ENCODE data around the gene GPR108.

DNA sequence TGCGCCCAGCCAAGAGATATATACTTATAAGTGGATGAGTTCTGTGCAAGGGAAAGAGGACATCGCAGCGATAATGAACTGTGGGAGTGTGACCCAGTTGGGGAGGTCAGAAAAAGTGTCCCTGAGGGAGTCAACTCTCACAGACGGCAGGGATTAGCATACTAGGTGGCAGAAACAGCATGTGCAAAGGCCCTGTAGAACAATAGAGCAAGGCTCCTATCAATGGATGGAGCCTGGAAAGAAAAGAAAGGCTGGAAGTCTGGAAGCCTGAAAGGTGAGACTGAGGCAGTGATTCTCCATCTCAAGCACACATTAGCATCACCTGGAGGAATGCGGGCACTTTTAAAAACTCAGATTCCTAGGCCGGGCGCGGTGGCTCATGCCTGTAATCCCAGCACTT is 46.0 kb downstream of the GPR108 start:
- TF ChIP-seq, protein P1, sequence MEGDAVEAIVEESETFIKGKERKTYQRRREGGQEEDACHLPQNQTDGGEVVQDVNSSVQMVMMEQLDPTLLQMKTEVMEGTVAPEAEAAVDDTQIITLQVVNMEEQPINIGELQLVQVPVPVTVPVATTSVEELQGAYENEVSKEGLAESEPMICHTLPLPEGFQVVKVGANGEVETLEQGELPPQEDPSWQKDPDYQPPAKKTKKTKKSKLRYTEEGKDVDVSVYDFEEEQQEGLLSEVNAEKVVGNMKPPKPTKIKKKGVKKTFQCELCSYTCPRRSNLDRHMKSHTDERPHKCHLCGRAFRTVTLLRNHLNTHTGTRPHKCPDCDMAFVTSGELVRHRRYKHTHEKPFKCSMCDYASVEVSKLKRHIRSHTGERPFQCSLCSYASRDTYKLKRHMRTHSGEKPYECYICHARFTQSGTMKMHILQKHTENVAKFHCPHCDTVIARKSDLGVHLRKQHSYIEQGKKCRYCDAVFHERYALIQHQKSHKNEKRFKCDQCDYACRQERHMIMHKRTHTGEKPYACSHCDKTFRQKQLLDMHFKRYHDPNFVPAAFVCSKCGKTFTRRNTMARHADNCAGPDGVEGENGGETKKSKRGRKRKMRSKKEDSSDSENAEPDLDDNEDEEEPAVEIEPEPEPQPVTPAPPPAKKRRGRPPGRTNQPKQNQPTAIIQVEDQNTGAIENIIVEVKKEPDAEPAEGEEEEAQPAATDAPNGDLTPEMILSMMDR (IDR thresholded peaks at IDR 0.05; ENCODE audit: insufficient read depth, low read depth, low read length): no peak
- TF ChIP-seq EZH2 (IDR thresholded peaks at IDR 0.05; ENCODE audit: insufficient read depth, low read length): no peak

Data from astrocyte (in vitro differentiated cells and primary cell).